Measurements from ENCODE around the gene NTN1. TPM values are rescaled to one million over a fixed set of nuclear protein-coding genes. Genes with fewer than 3 reads are reported as not detected.

NTN1 gene
- total RNA-seq, 1 donor = under 0.01 TPM

DNA sequence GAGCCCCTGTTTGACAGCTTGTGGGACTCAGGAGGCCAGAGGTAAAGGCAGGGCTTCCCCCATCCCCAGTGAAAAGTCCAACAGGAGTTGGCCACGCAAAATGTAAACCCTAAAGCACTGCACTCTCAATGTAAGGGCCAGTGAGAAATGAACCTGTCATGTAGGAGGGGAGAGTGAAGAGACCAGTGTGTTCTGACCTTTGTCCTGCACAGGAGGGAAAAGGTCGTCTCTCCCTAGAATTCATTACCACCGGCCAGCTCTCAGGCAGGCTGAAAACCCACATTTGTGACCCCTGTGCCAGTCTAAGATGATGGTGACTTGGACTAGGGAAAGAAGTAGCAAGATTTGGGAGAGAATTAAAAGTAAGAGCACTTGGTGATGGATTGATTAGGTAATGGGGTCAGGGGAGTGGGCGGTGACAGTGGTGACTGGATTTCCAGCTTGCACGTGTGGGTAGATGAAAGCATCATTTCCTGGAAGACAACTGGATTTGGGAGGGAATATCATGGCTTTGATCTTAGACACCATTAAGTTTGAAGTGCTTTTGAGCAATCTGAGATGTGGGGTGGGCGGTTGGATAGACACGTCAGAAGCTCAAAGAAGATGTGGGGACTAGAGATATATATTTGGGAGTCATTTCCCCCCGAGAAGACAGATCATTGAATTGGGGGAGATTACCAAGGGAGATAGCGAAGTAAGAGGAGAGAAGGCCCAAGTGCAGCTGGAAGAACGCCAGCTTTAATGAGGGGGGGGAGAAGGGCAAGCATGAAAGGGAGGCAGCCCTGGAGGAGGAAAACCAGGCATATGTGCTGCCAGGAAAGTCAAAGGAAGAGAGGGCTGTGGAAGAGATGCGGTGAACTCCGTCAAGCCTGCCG is 119.5 kb downstream of the NTN1 start:
- no peak for DNase-seq (ENCODE audit: low read depth)
- TF ChIP-seq CTCF (IDR thresholded peaks at IDR 0.05; ENCODE audit: insufficient read depth, low read depth, low read length) = no peak
- H3K4me3 ChIP-seq (ENCODE audit: low read depth, low read length) = no peak overlapping the region

DNA sequence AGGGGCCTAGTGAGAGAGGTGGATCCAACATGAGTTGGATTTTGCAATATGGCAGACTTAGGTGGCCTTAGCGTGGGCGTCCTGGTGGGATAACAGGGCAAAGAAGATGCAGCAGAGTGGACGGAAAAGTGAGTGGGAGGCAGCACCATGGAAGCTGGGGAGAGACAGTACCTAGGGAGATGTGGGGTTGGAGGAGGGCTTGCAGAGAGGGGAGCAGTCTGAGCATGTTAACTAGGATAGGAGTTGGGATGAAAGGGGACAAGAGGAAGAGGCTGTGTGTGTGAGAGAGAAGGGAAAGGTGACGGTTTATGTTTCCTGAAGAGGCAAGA is 120.1 kb downstream of the NTN1 start:
- no peak for TF ChIP-seq CTCF (IDR thresholded peaks at IDR 0.05; ENCODE audit: insufficient read depth, low read depth, low read length)
- no peak overlapping the region for H3K4me3 ChIP-seq (ENCODE audit: low read depth, low read length)
- no peak for DNase-seq (ENCODE audit: low read depth)

DNA sequence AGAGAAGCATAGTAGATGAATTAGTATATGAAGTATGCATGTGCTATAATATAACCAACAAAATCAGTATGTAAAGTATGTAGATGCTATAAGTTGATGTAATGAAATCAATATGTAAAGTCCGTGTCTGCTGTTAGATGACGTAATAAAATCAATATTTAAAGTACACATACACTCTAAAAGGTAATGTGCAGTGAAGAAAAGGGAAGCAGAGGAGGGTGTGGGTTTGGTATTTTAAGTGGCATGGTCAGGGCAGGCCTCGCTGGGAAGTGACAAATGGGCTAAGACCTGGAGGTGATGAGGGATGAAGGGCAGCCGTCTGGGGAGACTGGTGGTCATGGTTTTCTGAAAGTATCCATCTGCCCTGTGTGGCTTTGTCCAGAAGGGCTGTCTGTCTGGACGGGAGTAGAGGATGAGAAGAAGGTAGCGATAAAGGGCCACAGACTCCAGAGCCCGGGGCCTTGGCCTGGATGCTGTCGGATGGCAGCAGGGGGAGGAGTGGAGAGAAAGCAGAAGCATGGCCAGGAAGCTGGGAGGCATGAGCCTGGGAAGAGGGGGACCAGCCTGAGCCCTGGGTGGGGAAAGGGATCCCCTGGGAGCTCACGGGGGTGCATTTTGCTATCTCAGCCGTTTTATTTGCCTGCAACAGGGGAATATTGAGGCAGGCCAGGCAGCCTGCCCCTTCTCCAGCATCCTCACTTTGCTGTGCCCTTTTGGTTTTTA is 121.6 kb downstream of the NTN1 start:
- TF ChIP-seq CTCF (IDR thresholded peaks at IDR 0.05; ENCODE audit: insufficient read depth, low read depth, low read length) = no peak
- DNase-seq (ENCODE audit: low read depth) = no peak
- no peak overlapping the region for H3K4me3 ChIP-seq (ENCODE audit: low read depth, low read length)

DNA sequence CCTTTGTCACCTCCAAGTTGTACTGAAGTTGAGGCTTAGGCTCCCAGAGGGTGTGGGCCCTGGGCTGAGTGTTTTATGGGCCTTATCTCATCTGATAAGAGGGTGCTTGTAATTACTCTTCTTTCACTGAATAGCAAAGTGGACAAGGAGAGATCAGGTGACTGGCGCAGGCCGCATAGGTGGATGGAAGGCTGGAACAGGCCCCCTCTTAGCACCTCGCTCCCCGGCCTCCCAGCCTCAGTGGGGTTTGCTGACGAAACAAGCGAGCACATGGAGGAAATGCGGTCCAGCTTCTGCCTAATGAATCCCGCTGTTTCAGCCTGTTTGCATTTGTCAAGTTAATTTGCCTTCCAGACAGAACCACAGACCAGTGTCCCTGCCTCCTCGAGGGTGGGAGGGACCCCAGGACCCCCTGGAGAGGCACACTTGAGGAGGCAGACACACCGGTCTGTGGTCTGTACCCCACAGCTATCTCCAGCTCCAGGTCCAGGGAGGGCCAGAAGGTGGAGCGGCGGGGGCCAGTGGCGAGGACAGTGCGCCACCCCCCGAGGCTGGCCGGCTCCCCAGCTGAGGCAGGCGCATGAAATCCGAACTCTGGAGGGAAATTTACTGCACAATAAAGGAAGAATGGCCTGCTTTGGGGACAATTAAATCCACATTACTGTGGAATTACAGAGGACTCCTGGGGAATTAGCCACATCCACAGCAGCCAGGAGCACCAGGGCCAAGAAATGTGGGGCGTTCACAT is 123.4 kb downstream of the NTN1 start:
- H3K4me3 ChIP-seq (ENCODE audit: low read depth, low read length) = no peak overlapping the region
- no peak for TF ChIP-seq CTCF (IDR thresholded peaks at IDR 0.05; ENCODE audit: insufficient read depth, low read depth, low read length)
- no peak for DNase-seq (ENCODE audit: low read depth)

DNA sequence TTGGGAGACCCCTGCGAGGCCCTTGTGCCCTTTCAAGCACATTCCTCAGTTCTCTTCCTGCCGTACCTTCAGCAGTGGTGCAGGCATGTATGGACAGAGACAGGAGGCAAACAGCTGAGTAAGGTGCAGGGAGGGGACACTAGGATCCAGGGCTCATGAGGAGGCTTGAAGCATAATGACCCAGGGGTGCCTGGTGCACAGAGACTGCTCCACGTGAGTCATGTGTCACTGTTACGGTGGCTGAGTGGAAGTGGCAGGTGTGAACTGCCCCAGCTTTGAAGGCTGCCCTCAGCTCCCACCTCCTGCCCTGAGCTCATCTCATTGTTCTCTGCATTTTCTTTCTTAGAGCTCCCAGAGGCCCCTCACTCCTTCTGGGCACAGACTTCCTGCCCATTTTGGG is 124.8 kb downstream of the NTN1 start:
- DNase-seq (ENCODE audit: low read depth) = no peak
- no peak overlapping the region for H3K4me3 ChIP-seq (ENCODE audit: low read depth, low read length)
- no peak for TF ChIP-seq CTCF (IDR thresholded peaks at IDR 0.05; ENCODE audit: insufficient read depth, low read depth, low read length)

DNA sequence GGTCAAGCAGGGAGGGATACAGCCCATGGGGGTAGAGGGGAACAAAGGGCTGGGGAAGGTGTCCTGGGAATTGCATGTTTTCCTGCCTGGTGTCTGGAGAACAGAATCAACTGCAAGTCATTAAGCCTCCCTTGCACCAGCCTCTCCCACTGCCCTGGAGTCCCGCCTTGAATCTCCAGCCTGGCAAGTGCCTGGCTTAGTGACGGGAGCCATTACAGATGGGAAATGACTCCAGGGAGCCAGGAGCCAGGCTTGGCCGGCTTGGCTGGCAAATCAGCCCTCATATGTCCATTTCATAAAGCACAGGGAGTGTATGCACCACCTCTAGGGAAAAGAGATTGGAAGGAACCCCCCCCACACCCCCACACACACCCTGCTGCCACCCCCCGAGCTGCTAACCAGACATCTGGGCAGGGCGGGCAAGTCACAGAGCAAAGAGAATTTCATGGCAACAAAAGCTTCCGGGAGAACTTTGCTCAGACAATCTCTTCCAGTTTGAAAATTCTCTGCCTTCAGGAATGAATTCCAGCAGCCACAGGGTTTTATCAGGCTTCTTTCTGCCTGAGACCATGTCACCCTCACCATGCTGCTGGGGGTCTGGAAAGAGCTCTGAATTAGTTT is 127.7 kb downstream of the NTN1 start:
- TF ChIP-seq CTCF (IDR thresholded peaks at IDR 0.05; ENCODE audit: insufficient read depth, low read depth, low read length) = no peak
- H3K4me3 ChIP-seq (ENCODE audit: low read depth, low read length) = no peak overlapping the region
- no peak for DNase-seq (ENCODE audit: low read depth)
